Right lobe of liver (tissue), 6 donors: ENCODE measurements around the gene SORBS2. TPM values are rescaled to one million over a fixed set of nuclear protein-coding genes. Genes with fewer than 3 reads are reported as not detected.
"Not testable (repeated sequence)": the region's sequence is repeated elsewhere in the genome, so short reads cannot be mapped to it uniquely, and the experiment has no call there.

ENCODE experiments used
- ATAC-seq, 4 donors: fragments of 200-7000 bp; cut with Tn5 transposase; one replicate each; pipeline ENCODE4 v1.9.1; 2020; ENCODE audit warnings: mild to moderate bottlenecking in 4 of 4, moderate library complexity in 4 of 4
- DNase-seq, 3 donors: peaks; one replicate each; pipeline ENCODE4 v3.0.0-alpha.2; 2020
- H3K27ac ChIP-seq, 3 donors: fragments of 200-600 bp; one replicate each; pipeline ENCODE4 v1.8.0; 2022
- H3K27me3 ChIP-seq, 2 donors: fragments of 200-600 bp; one replicate each; pipeline ENCODE4 v1.8.0; 2022
- H3K36me3 ChIP-seq, 4 donors: fragments of 200-600 bp; sonication (generic) in 1 of 4; one replicate each; pipeline versions ENCODE4 v1.5.1 to v1.8.0; 2017 to 2022; ENCODE audit warnings: control low read depth in 1 of 4
- H3K4me1 ChIP-seq, 4 donors: fragments of 200-600 bp; sonication (generic) in 1 of 4; one replicate each; pipeline versions ENCODE4 v1.5.1 to v1.8.0; 2017 to 2022; ENCODE audit warnings: control low read depth in 1 of 4
- H3K4me3 ChIP-seq, 3 donors: fragments of 200-600 bp; one replicate each; pipeline ENCODE4 v1.8.0; 2022
- H3K9me3 ChIP-seq, 4 donors: fragments of 200-600 bp; sonication (generic) in 1 of 4; one replicate each; pipeline versions ENCODE4 v1.5.1 to v1.8.0; 2017 to 2022; ENCODE audit warnings: control low read depth in 1 of 4
- CTCF ChIP-seq, 4 donors: fragments of 200-600 bp in 3 of 4; fragments of 450-650 bp in 1 of 4; IDR thresholded peaks; one replicate each; pipeline versions ENCODE4 v1.5.1 to v1.8.0; 2016 to 2022; ENCODE audit warnings: antibody characterized with exemption in 4 of 4, mild to moderate bottlenecking in 2 of 4
- POLR2A ChIP-seq: fragments of 450-650 bp; IDR thresholded peaks from one replicate; pipeline ENCODE4 v1.6.1; 2017; ENCODE audit warnings: antibody characterized with exemption, mild to moderate bottlenecking
- WGBS: methylation state at CpG from one replicate; pipeline ENCODE4 v1.1.6; 2018; ENCODE audit warnings: low coverage, low lambda C conversion rate; ENCODE audit not compliant: insufficient coverage; ENCODE audit errors: missing lambda C conversion rate; 5-methylcytosine and 5-hydroxymethylcytosine counted together
- intact Hi-C, 2 donors: fragments of 100-400 bp; cut with DNase I; formaldehyde crosslinking; loops; one replicate each; pipeline versions ENCODE4 v1.11.2 to v1.14.1; 2022
- total RNA-seq, 6 experiments: library from RNA; depleted of rRNA in 2 of 6; stranded (reverse); fragments of >200 nt in 2 of 6; fragmentation: NEBNext Ultra II Directional in 3 of 6; extraction: Animal tissue kit (Norgen Biotek cat#: 25700) in 3 of 6; gene quantifications; one replicate each; pipeline versions ENCODE4 v1.1.0 to v1.2.4, GENCODE V29; 2016 to 2023
- donor health status: DM: no; HTN: yes; CAD: no.
- donor health status: DM: no; HTN: no; CAD: no.
- donor health status: DM: no; HTN: no; CAD: no.
- donor health status: DM: no; HTN: yes; CAD: no.
- donor health status: DM: no; HTN: yes; CAD: no.

SORBS2 gene
- total RNA-seq, 6 experiments from 2014 or later = 60.8 to 144 (median 107) TPM

GRCh38 chr4:185711726-185712125 is 100.3 kb downstream of the SORBS2 start:
- peaks cover 0 to 54% (median 21%) of the 10 kb centered on the region in 4 donors for H3K4me1 ChIP-seq
- 37% methylated on average over 4 of the region's 4 CpGs for WGBS

GRCh38 chr4:185710487-185710995 is 101.5 kb downstream of the SORBS2 start:
- H3K27me3 ChIP-seq = no peaks in the 10 kb centered on the region
- intact Hi-C loops = no loop called here
- TF ChIP-seq POLR2A (no peak), CTCF (IDR thresholded peaks at IDR 0.05) (no peak)
- H3K27ac ChIP-seq = peak overlapping the region; percentile 87 to 97 (median 95)
- 43% methylated on average over 11 of the region's 11 CpGs for WGBS
- peaks cover 0 to 6% (median 0%) of the 10 kb centered on the region in 4 donors for H3K9me3 ChIP-seq
- H3K36me3 ChIP-seq = no peaks in the 10 kb centered on the region
- DNase-seq = peak; percentile 79 to 88 (median 80)
- H3K4me3 ChIP-seq = no peak overlapping the region
- peak; percentile 37 to 60 (median 44) for ATAC-seq
- H3K4me1 ChIP-seq = peaks cover 0 to 54% (median 21%) of the 10 kb centered on the region in 4 donors

More at GRCh38 chr4:185711726-185712125, 100.3 kb downstream of the SORBS2 start:
- Histone ChIP-seq H3K27me3 (no peaks in the 10 kb centered on the region), H3K4me3 (peak overlapping the region in 2 of 3 donors; percentile 17 to 28), H3K9me3 (no peaks in the 10 kb centered on the region), H3K36me3 (no peaks in the 10 kb centered on the region), H3K27ac (peak overlapping the region; percentile 87 to 97 (median 95))
- ATAC-seq = peak; percentile 56 to 68 (median 60)
- intact Hi-C loops = no loop called here
- TF ChIP-seq CTCF (IDR thresholded peaks at IDR 0.05) (no peak), POLR2A (peak; percentile 56)
- no peak for DNase-seq

GRCh38 chr4:185709802-185710486 is 102.0 kb downstream of the SORBS2 start:
- no peak for TF ChIP-seq POLR2A
- no peak for TF ChIP-seq CTCF (IDR thresholded peaks at IDR 0.05)
- Histone ChIP-seq H3K27me3 (no peaks in the 10 kb centered on the region), H3K9me3 (peaks cover 0 to 6% (median 0%) of the 10 kb centered on the region in 4 donors), H3K4me3 (no peak overlapping the region), H3K27ac (peak overlapping the region; percentile 87 to 97 (median 95)), H3K36me3 (no peaks in the 10 kb centered on the region), H3K4me1 (peaks cover 0 to 49% (median 21%) of the 10 kb centered on the region in 4 donors)
- 61% methylated on average over 8 of the region's 8 CpGs for whole genome bisulfite sequencing
- no peak for DNase-seq
- intact Hi-C loops = no loop called here
- peak; percentile 23 to 51 (median 40) for ATAC-seq

- H3K27ac ChIP-seq = no peak overlapping the region
- intact Hi-C loops = no loop called here
- H3K9me3 ChIP-seq = peaks cover 0 to 6% (median 0%) of the 10 kb centered on the region in 4 donors
- TF ChIP-seq CTCF (IDR thresholded peaks at IDR 0.05) = no peak
- TF ChIP-seq POLR2A = no peak
- no peak overlapping the region for H3K4me3 ChIP-seq
- H3K4me1 ChIP-seq = peaks cover 0 to 35% (median 15%) of the 10 kb centered on the region in 4 donors
- ATAC-seq (no peak), DNase-seq (no peak)
- WGBS = 43% methylated on average over 3 of the region's 3 CpGs
- H3K36me3 ChIP-seq = no peaks in the 10 kb centered on the region
- no peaks in the 10 kb centered on the region for H3K27me3 ChIP-seq
Measured at GRCh38 chr4:185708348-185708747, 103.6 kb downstream of the SORBS2 start.

- intact Hi-C loops, ATAC-seq, H3K36me3 ChIP-seq, H3K27ac ChIP-seq, H3K27me3 ChIP-seq, DNase-seq, H3K4me3 ChIP-seq, H3K9me3 ChIP-seq: not testable (repeated sequence)
- H3K4me1 ChIP-seq = peaks cover 0 to 27% (median 13%) of the 10 kb centered on the region in 4 donors
- 96% methylated on average over 4 of the region's 4 CpGs for WGBS
Measured at GRCh38 chr4:185707622-185708021, 104.4 kb downstream of the SORBS2 start.
